Heart right ventricle (tissue), 16 donors: Measurements from ENCODE around the gene CAMTA2. TPM values are rescaled to one million over a fixed set of nuclear protein-coding genes. Genes with fewer than 3 reads are reported as not detected.

ENCODE experiments used
- ATAC-seq, 8 donors: fragments of 200-7000 bp; cut with Tn5 transposase; one replicate each; pipeline ENCODE4 v1.9.1; 2020; ENCODE audit warnings: mild to moderate bottlenecking in 8 of 8, moderate library complexity in 8 of 8, moderate number of reproducible peaks in 1 of 8
- DNase-seq, 2 donors: peaks; one replicate each; pipeline ENCODE4 v3.0.0-alpha.2; 2020
- H3K27ac ChIP-seq, 10 donors: fragments of 200-600 bp; sonication (generic) in 2 of 10; one replicate each; pipeline versions ENCODE4 v1.5.0 to v1.8.0; 2020 to 2022; ENCODE audit warnings: mild to moderate bottlenecking in 3 of 10
- H3K27me3 ChIP-seq, 7 donors: fragments of 200-600 bp; one replicate each; pipeline ENCODE4 v1.8.0; 2021 to 2022; ENCODE audit warnings: mild to moderate bottlenecking in 2 of 7
- H3K36me3 ChIP-seq, 9 donors: fragments of 200-600 bp; sonication (generic) in 1 of 9; one replicate each; pipeline versions ENCODE4 v1.5.0 to v1.8.0; 2020 to 2022; ENCODE audit warnings: mild to moderate bottlenecking in 2 of 9
- H3K4me1 ChIP-seq, 9 donors: fragments of 200-600 bp; sonication (generic) in 1 of 9; one replicate each; pipeline versions ENCODE4 v1.5.0 to v1.8.0; 2020 to 2022; ENCODE audit warnings: mild to moderate bottlenecking in 4 of 9
- H3K4me3 ChIP-seq, 10 donors: fragments of 200-600 bp; sonication (generic) in 2 of 10; one replicate each; pipeline versions ENCODE4 v1.5.0 to v1.8.0; 2020 to 2022; ENCODE audit warnings: mild to moderate bottlenecking in 7 of 10, moderate library complexity in 2 of 10
- H3K9me3 ChIP-seq, 11 donors: fragments of 200-600 bp in 10 of 11; sonication (generic) in 2 of 11; one replicate each; pipeline versions ENCODE4 v1.5.0 to v1.8.0; 2013 to 2022; ENCODE audit warnings: mild to moderate bottlenecking in 2 of 11, control low read depth in 1 of 11, moderate library complexity in 1 of 11
- CTCF ChIP-seq, 9 donors: fragments of 200-600 bp; sonication (generic) in 2 of 9; IDR thresholded peaks; one replicate each; pipeline versions ENCODE4 v1.5.0 to v1.8.0; 2021 to 2022; ENCODE audit warnings: antibody characterized with exemption in 9 of 9, mild to moderate bottlenecking in 5 of 9, moderate library complexity in 1 of 9
- WGBS, 2 donors: extraction: QIAGEN DNeasy Blood & Tissue Kit; methylation state at CpG; one replicate each; pipeline ENCODE4 v1.1.7; 2013; ENCODE audit warnings: inconsistent platforms in 1 of 2; 5-methylcytosine and 5-hydroxymethylcytosine counted together
- intact Hi-C, 10 donors: fragments of 100-400 bp; cut with DNase I; formaldehyde crosslinking; loops; one replicate each; pipeline versions ENCODE4 v1.11.1 to v1.14.2; 2022
- polyA plus RNA-seq, 2 donors: library from polyadenylated mRNA; stranded (reverse); fragments of 200-250 nt; gene quantifications; one replicate each; pipeline ENCODE4 v1.2.3, GENCODE V29; 2013
- total RNA-seq, 10 donors: library from RNA; stranded (reverse); fragmentation: NEBNext Ultra II Directional in 3 of 10; extraction: Animal tissue kit (Norgen Biotek cat#: 25700) in 3 of 10; gene quantifications; one replicate each; pipeline versions ENCODE4 v1.2.1 to v1.2.4, GENCODE V29; 2021 to 2023
- donor health status: Arrhythmogenic right ventricular cardiomyopathy.
- donor health status: ischemic (EF 13 %, LVEDD 7.1; RV severe dilation, severe dysfunction).
- donor health status: healthy with polysubstance abuse.
- donor health status: DM: no; HTN: yes; CAD: no.
- donor health status: DM: no; HTN: no; CAD: no.
- donor health status: ischemic (EF 25% LVEDD 6.9; RV normal size, moderate dysfunction).
- donor health status: ischemic (EF 25% LVEDD 5.7; RV mildly dilated, moderate dysfunction).
- donor health status: healthy.
- donor health status: DM: yes; HTN: yes; CAD: no.
- donor health status: Ischemic cardiomyopathy.
- donor health status: ischemic (EF 35%, LVEDD 5.7; RV mildly dilated, moderate dysfunction).
- donor health status: nonischemic (EF 11% LVEDD 7.7; RV severe dilation, severe dysfunction).
- donor health status: DM: yes; HTN: yes; CAD: no.
- donor health status: PGD.
- donor health status: ischemic (EF 29% LVEDD 5.4; RV normal size, mild dysfunction).
- donor health status: nonischemic (EF 23%, LVEDD 6.1; RV moderate dilation, normal function).

CAMTA2 gene
- total and polyA plus RNA-seq, 12 donors: 26.0 to 74.3 (median 34.3) TPM

DNA sequence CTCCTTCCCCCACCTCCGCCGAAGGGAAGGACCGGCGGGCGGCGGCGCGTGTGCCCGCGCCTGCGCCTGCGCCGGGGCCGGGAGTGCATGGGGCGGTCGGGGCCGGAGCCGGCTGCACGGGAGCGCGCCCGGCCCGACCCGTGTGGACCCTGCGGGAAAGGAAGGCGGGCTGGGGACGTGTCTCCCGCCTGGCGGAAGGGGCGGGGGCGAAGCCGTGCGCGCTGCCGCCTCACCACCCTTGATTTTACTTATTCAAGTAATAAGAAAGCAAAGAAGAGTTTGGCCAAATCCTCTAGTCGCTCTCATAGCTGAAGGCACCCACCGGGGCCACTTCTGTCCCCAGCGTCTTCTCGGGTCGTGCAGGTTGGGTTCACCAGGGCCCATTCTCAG is 38.5 kb downstream of the CAMTA2 start:
- ATAC-seq: peak; percentile 72 to 87 (median 82)
- H3K4me3 ChIP-seq: peak overlapping the region; percentile 32 to 100 (median 98)
- peak overlapping the region; percentile 89 to 100 (median 99) for H3K27ac ChIP-seq
- 1% methylated on average over 40 of the region's 40 CpGs for WGBS, 2 donors
- peaks cover 18 to 76% (median 51%) of the 10 kb centered on the region in 9 donors for H3K4me1 ChIP-seq
- H3K27me3 ChIP-seq: no peaks in the 10 kb centered on the region
- H3K36me3 ChIP-seq: peaks cover 0 to 36% (median 5%) of the 10 kb centered on the region in 9 donors
- H3K9me3 ChIP-seq: no peaks in the 10 kb centered on the region
- intact Hi-C loops: loop anchor here in 5 of 10 donors (1.0 to 5.0 kb wide), 6 partner anchors 9 to 48 kb away; partner anchors contain the start of genes SPAG7 (in 5 of the 5), CAMTA2 (in 1 of the 5), INCA1 (in 1 of the 5) and KIF1C (in 1 of the 5)
- DNase-seq: peak; percentile 83 to 87
- TF ChIP-seq CTCF (IDR thresholded peaks at IDR 0.05): no peak

DNA sequence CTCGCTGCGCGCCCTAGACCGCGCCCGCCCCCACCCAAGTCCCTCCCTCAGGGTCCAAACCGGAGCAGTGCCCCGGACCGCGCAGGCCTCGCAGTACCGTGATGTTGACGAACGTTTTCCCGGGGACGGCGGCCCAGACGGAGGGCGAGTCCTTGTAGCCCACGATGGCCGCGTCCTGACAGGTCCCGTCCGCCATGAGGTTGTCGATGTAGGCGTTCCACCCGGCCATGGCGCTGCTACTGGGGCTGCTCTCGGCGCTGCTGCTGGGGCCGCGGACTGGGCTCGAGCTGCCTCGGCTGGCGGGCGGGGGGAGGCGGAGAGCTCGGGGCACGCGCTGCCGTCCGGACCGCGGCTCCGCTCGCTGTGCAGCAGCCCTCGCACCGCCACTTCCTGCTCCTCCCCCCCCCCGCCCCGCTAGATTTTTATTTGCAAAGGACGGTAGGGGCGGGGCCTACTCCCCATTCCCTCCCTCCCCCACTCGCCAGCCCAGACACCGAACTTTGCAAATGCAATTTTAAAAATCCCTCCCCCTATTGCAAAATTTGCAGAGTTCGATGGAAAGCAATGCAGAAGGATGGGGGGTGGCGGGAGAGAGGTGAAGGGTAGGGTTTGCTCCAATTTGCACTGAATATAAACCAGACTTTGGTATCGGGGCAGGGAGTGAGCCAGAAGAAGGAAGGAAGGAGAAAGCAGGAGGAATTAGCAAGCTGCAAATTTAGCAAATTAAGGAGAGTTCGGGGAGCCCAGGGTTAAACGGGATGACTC is 39.1 kb downstream of the CAMTA2 start, which contains the start of gene PFN1:
TSS of gene PFN1 (minus strand) at position 365 of the 765 bp plus-strand sequence. CDS start at position 229, 136 bp downstream.
- intact Hi-C loops: loop anchor here in 4 of 10 donors (1.0 to 5.0 kb wide), 6 partner anchors 8 to 49 kb away; partner anchors contain the start of genes SPAG7 (in 2 of the 4), CAMTA2 (in 1 of the 4), INCA1 (in 1 of the 4) and KIF1C (in 1 of the 4)
- peak; percentile 61 to 85 (median 76) for ATAC-seq
- Histone ChIP-seq H3K4me3 (peak within 1 kb of the TSS; percentile 67 to 100 (median 98)), H3K36me3 (peaks cover 0 to 41% (median 6%) of the 10 kb centered on the region in 9 donors), H3K9me3 (no peaks in the 10 kb centered on the region), H3K27me3 (no peaks in the 10 kb centered on the region), H3K4me1 (peaks cover 18 to 77% (median 51%) of the 10 kb centered on the region in 9 donors), H3K27ac (peak within 1 kb of the TSS; percentile 89 to 100 (median 99))
- DNase-seq: peak; percentile 87 to 91
- WGBS, 2 donors: 0% methylated on average over 53 to 59 of the region's 59 CpGs
- no peak for TF ChIP-seq CTCF (IDR thresholded peaks at IDR 0.05)

GRCh38 chr17:4947411-4948165 is 39.9 kb downstream of the CAMTA2 start:
- TF ChIP-seq CTCF (IDR thresholded peaks at IDR 0.05): no peak
- peak; percentile 53 to 66 for DNase-seq
- Histone ChIP-seq H3K9me3 (no peaks in the 10 kb centered on the region), H3K27ac (peak overlapping the region; percentile 89 to 100 (median 99)), H3K4me1 (peaks cover 18 to 77% (median 53%) of the 10 kb centered on the region in 9 donors), H3K27me3 (no peaks in the 10 kb centered on the region), H3K36me3 (peaks cover 0 to 49% (median 13%) of the 10 kb centered on the region in 9 donors), H3K4me3 (peak overlapping the region; percentile 67 to 100 (median 98))
- 0 to 1% methylated on average over 56 of the region's 56 CpGs for WGBS, 2 donors
- intact Hi-C loops: loop anchor here in 4 of 10 donors (1.0 to 5.0 kb wide), 6 partner anchors 7 to 50 kb away; partner anchors contain the start of genes SPAG7 (in 2 of the 4), CAMTA2 (in 1 of the 4), INCA1 (in 1 of the 4) and KIF1C (in 1 of the 4)
- ATAC-seq: peak; percentile 22 to 47 (median 36)
